GM21515 (cell line): Measurements from ENCODE around the gene TRIM5.
"Not testable (repeated sequence)": the region's sequence is repeated elsewhere in the genome, so short reads cannot be mapped to it uniquely, and the experiment has no call there.

Source experiments
- ATAC-seq: cut with Tn5 transposase; IDR thresholded peaks from one replicate; pipeline ENCODE4 v1.9.1; 2021; ENCODE audit not compliant: unreplicated experiment

Gene TRIM5

DNA sequence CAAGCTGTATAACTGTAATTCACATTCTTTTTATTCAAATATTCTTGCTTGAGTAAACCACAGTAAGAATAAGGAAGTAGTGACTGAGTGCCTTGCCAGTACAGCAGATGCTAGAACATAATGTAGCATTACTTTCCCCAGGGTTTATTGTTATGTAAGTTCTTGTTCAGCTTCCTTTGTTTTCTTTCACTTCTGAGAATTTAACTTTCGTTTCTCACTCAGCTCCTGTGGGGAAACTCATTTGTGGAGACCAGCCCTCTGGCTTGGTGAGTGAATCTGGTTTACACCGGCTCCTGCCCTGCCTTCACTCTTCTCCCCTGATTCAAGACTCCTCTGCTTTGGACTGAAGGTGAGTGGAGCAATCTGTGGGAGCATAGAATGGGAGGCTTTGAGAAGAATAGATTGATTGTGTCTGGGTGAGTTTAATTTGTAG is 4.7 kb upstream of the TRIM5 start, which contains the start of gene TRIM22:
Gene TRIM22, plus strand, starts transcription at position 240 of the 433 bp plus-strand sequence. CDS start 6,443 bp downstream, outside the sequence.
- ATAC-seq: peak; percentile 73

DNA sequence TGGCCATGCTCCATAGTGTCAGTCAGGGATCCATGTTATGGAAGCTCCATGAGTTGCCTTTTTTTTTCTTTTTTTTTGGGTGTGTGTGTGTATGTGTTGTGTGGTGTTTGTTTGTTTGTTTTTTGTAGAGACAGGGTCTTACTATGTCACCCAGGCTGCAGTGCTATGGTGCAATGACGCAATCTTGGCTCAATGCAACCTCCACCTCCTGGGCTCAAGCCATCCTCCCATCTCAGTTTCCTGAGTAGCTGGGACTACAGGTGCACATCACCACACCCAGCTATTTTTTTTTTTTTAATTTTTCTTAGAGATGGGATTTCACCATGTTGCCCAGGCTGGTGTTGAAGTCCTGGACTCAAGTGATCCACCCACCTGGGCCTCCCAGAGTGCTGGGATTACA is 3.6 kb upstream of the TRIM5 start:
- ATAC-seq: no peak

DNA sequence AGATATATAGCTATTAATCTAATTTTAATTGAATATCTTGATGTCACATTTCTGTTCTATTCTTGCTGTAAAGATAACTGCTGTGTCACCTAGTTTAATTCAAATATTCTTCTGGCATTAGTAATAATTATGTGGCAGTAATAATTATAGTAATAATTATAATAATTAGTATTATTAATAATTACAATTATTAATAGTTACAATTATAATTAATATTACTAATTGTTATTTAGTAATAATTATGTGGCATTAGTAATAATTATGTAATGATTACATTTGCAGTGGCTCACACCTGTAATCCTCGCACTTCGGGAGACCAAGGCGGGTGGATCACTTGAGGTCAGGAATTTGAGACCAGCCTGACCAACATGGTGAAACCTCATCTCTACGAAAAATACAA is 1.6 kb upstream of the TRIM5 start:
- no peak for ATAC-seq

DNA sequence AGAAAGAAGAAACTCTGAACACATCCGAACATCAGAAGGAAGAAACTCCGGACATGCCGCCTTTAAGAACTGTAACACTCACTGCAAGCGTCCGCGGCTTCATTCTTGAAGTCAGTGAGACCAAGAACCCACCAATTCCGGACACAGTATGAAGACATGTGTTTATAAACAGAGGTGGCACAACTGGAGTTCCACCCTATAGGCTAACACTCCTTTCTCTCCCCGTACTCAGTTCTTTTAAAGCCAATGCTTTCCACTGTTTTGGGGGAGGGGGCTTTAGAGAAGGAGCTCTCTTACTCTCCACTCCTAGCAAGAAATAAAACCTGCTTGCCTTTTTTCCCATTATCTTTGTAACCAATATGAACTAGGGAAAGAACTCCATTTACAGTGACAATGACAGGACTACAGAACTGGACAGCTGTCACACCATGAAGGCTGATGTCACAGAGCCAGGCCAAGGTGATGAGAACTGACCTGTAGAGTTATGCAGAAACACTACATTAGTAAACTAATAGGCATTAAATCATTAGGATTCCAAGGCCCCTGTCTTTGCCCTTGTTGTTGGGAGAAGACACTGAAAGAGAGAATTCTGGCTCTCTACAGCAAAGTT is 733 bp downstream of the TRIM5 start:
- ATAC-seq: peak; percentile 19

DNA sequence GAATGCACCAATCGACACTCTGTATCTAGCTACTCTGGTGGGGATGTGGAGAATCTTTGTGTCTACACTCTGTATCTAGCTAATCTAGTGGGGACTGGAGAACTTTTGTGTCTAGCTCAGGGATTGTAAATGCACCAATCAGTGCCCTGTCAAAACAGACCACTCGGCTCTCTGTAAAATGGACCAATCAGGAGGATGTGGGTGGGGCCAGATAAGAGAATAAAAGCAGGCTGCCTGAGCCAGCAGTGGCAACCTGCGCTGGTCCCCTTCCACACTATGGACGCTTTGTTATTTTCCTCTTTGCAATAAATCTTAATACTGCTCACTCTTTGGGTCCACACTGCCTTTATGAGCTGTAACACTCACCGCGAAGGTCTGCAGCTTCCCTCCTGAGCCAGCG is 1.3 kb downstream of the TRIM5 start:
- not testable (repeated sequence) for ATAC-seq

DNA sequence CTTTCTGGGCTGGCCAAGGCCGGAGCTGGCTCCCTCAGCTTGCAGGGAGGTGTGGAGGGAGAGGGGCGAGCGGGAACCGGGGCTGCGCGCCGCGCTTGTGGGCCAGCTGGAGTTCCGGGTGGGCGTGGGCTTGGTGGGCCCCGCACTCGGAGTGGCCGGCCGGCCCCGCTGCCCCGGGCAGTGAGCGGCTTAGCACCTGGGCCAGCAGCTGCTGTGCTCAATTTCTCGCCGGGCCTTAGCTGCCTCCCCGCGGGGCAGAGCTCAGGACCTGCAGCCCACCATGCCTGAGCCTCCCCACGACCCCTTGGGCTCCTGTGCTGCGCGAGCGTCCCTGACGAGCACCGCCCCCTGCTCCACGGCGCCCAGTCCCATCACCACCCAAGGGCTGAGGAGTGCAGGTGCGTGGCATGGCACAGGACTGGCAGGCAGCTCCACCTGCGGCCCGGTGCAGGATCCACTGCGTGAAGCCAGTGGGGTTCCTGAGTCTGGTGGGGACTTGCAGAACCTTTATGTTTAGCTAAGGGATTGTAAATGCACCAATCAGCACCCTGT is 1.9 kb downstream of the TRIM5 start:
- not testable (repeated sequence) for ATAC-seq

DNA sequence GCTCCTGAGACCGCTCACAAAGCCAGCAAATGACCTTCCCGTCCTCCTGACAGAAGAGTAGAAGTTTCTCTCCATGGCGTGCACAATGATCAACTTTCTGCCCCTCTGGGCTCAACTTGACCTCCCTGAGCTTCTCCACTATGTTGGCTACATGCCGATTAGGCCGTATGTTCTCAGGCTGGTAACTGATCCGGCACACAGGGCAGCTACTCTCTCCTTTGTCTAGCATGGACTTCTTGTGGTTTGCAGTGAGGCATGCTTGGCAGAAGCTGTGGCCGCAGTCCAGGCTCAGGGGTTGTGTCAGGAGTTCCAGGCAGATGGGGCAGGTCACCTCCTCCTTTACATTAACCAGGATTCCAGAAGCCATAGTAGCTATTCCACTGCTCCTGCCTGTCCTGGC is 5.1 kb downstream of the TRIM5 start:
- no peak for ATAC-seq

DNA sequence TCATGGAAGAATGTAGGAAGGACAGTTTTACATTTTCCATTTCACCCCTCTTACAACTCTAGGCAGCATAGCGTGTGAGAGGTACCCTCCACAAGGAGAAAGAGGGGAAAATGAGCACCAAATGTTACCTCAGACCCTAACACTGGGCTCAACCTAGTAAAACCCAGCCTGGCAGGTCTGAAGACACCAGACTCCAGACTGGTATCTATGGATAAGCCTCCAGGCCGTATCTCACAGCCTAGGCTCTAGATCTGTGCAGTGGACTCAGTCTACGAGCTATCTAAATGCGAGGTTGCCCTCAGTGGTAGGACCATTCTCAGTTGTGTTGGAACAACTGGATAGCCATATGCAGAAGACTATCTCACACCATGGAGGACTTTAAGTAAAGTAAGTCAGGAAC is 10.5 kb downstream of the TRIM5 start:
- ATAC-seq: no peak

DNA sequence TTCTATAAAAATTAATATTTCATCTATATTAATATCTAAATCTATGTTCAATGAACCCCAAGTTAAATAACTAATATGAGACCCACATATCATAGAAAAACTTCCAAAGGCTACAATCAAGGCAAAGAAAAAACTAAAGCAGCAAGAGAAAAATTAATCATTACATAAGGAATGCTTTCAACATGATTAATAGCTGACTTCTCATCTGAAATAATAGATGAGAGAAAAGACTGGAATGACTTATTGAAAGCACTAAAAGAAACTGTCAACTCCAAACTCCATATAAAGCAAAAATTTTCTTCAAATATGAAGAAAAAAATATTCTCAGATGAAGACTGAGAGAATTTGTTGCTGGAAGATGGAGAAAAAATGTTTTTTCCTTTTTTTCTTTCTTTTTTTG is 13.0 kb downstream of the TRIM5 start:
- no peak for ATAC-seq

DNA sequence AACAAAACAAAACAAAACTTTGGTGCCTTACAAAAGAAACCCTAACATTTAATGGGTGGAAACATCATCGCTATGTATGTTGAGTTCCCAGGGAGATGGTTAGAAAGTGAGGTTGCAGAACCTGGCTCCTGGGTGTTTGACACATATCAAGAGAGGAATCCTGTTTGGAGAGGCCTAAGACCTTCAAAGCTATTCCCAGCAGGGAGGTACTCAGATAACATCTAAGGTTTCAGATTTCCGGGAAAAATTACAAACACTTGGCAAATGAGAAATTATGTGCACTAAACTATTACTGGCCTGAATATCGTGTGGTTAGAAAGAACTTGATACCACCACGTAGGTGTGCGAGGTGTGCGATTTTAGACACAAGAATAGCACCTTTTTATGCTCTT is 18.5 kb downstream of the TRIM5 start:
- ATAC-seq: no peak

DNA sequence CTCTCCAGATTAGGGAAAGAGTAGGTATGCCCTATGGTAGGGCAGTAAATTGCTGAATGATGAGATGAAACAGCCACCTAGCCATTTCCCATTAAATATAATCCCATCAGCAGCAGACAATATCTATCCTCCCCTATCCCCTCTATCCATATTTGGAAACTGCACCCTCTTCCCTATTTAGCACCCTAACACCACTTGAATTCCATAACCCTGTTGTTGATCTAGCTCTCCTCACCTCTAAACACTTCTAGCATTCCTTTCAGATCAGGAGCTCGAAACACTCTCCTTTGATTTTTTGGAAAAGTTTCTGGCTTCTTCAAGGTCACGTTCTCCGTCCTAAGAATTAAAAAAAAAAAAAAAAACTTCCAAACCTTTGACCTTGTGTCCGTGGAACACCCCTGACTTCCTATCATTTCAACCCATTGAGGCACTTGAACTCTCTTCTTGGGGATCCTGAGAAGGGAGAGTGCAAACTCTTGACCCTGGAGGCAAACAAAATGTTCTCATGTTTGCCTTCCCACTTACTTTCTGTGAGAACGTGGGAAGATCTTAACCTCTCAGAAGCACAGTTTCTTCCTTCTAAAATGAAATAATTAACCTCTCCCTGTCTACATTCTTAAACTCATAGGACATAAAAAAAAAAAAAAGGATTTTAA is 19.0 kb downstream of the TRIM5 start:
- ATAC-seq: no peak

DNA sequence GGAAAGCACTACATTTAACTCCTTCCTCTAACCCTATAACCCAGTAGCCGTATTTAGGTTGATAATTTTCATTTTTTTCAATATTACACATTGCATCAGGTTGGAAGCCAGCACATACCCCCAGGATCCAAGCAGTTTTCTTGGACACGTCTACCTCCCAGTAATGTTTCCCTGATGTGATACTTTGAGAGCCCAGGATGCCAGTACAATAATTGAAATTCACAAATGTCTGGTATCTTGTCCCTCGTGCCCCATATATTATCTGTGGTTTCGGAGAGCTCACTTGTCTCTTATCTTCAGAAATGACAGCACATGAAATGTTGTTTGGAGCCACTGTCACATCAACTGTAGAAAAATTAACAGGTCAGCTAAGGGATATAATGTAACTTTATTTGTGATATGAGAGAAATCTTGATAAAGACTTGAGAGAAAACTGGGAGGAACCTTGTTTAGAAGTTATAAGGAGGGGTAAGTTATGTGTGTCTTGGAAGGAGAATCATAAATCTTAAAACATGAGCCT is 19.8 kb downstream of the TRIM5 start:
- no peak for ATAC-seq

DNA sequence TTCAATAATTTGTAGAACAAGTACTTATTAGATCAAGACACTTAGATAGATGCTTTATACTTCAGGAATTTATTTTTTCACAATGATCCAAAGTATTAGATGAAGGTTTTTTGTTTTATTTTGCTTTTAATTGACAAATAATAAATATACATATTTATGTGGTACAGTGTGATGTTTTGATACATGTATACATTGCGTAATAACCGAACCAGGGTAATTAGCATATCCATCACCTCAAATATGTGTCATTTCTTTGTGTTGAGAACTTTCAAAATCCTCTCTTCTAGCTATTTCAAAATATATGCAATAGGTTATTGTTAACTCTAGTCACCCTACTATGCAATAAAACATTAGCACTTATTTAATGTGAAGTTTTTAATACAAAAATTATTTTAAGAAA is 21.4 kb downstream of the TRIM5 start:
- ATAC-seq: no peak

DNA sequence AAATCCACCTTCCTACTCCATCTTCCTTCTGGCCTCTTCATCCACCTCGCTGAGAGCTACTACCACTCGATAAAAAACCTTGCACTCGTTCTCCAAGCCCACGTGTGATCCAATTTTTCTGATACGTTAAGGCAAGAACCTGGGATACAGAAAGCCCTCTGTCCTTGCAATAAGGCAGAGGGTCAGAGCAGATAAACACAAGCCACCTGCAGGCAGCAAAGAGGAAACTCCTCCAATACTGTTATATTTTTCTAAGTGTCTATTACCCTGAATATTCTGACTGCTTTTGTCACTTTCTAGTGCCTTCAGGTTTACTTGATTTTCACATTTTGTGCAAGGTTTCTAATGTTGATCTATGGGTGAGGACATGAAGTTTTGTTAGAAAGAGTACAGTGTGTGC is 26.6 kb downstream of the TRIM5 start:
- no peak for ATAC-seq

DNA sequence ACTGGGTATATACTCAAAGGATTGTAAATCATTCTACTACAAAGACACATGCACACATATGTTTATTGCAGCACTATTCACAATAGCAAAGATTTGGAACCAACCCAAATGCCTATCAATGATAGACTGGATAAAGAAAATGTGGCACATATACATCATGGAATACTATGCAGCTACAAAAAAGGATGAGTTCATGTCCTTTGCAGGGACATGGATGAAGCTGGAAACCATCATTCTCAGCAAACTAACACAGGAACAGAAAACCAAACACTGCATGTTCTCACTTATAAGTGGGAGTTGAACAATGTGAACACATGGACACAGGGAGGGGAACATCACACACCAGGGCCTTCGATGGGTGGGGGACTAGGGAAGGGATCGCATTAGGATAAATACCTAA is 27.9 kb downstream of the TRIM5 start:
- ATAC-seq: not testable (repeated sequence)

DNA sequence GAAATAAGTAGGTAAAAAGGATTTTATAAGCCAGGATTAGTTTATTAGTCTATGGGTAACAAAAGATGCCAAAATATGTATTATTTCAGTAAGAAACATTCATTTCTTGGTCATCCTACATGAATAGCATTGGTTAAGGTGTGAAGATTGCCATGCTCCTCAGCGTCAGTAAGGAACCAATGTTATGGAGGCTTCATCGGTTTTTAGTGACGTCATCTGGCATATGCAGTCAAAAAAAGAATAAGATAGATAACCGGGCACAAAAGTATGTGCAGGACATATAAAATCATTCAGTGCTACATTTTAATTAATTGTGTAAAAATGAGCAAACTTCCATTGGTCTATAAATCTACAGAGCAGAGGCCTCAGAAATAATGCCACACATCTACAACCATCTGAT is 29.4 kb downstream of the TRIM5 start:
- ATAC-seq: no peak

DNA sequence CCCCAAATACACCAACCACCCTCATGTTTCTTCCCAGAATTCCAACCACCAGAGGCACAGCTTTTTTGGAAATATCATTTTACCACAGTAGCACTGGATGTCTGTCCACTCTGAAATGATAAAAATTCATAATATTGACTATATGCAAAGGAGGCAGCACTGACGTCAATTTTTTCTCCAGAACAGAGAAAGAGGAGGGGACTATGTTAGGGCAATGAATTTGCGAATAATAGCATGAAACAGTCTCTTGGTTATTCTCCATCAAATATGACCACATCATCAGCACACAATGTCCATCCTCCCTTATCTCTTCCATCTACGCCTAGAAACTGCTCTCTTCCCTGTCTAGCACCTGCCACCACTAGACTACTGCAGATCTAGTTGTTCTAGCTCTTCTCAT is 38.7 kb downstream of the TRIM5 start:
- ATAC-seq: no peak

DNA sequence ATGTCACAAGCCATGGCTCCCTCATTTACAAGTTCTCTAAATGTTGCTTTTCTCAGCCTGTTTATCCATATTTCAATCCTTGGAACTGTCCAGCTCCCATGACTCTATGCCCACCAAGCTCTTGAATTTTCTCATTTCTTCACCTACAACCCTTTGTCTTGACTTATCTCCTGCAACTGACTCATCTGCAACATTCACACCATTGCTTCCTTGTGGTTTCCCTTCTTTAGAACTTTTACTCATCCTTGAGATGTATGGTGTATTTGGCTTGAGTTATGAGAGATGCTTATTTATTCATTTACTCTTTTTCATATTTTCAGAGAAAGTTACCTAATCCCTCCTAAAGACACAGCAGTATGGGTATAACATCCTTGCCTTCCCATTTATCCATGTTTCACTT is 41.3 kb downstream of the TRIM5 start:
- no peak for ATAC-seq

DNA sequence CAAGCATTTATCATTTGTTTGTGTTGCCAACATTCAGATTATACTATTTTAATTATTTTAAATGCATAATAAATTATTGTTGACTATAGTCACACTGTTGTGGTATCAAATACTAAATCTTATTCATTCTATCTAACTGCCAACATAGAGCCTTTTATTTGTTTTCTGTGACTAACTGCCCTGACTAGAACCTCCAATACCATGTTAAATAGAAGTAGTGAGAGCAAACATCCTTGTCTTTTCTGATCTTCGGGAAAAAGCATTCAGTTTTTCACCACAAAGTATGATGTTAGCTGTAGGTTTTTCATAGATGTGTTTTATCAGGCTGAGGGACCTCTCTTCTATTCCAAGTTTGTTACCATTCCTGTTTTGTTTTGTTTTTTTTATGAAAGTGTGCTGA is 44.9 kb downstream of the TRIM5 start:
- ATAC-seq: no peak

DNA sequence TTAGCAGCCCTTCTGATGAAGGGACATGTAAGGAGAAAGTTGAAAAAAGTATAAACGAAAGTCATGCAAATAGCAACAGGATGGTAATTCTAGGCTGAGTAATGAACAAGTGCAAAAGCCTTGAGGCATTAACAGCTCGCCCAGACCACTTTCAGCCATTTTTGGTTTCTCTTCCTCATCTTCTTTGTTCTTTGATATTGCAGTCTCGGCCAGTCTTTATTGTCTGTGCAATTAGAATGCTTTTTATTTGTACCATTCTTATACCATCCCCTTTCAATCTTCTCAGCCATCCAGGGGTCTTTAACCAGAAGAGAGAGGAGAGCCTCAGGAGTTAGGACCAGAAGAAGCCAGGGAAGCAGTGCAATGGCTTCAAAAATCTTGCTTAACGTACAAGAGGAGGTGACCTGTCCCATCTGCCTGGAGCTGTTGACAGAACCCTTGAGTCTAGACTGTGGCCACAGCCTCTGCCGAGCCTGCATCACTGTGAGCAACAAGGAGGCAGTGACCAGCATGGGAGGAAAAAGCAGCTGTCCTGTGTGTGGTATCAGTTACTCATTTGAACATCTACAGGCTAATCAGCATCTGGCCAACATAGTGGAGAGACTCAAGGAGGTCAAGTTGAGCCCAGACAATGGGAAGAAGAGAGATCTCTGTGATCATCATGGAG is 52.8 kb downstream of the TRIM5 start:
- ATAC-seq: peak; percentile 94

DNA sequence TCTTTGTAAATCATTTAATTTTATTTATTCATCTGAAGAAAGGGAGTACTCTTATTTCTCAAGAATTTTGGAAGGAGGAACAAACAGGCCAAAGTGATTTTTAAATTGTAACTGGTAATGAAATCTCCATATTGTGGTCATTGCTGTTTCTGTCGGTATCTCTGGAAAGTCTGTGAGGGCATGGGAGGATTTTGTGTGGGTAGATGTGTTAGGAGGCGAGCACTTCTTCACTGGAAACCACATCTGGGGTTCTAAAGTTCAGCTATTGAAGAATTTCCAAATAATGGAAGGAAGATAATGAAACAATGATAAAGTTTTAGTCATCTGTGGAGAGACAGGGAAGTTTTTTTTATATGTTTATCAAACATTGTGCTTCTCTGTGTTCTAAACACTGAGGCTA is 53.5 kb downstream of the TRIM5 start:
- ATAC-seq: peak; percentile 9

DNA sequence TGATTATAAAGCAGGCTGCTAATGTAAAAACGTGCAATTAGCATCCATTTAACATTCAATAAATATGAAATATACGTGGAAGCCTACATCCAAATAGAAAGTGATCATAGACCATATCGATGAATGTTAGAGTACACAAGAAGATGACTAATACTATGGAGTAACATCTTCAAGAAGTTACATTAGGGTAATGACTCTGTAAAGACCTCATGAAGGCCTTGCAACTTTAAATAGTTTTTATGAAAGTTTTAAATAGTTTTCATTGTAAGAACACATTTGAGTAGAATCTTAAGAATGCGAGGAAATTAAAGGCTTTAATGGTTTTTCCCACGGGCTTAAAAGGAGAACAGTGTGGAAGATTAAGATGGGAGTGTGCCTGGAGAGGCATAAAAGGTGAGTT is 58.7 kb downstream of the TRIM5 start:
- ATAC-seq: no peak
